Breast epithelium (tissue), 4 donors: ENCODE measurements around the gene SYT14. TPM values are rescaled to one million over a fixed set of nuclear protein-coding genes. Genes with fewer than 3 reads are reported as not detected.
"Not testable (repeated sequence)": the region's sequence is repeated elsewhere in the genome, so short reads cannot be mapped to it uniquely, and the experiment has no call there.

Experiments used
- DNase-seq, 2 donors: peaks; one replicate each; pipeline ENCODE4 v3.0.0-alpha.2; 2019; ENCODE audit warnings: low spot score in 2 of 2
- H3K27ac ChIP-seq, 2 donors: fragments of 200-600 bp; sonication (generic) in 1 of 2; one replicate each; pipeline ENCODE4 v1.5.1; 2016 to 2019; ENCODE audit warnings: mild to moderate bottlenecking in 1 of 2
- H3K27me3 ChIP-seq, 2 donors: fragments of 200-600 bp; sonication (generic) in 1 of 2; one replicate each; pipeline versions ENCODE4 v1.5.1 to v1.6.0; 2017 to 2019; ENCODE audit warnings: control low read depth in 1 of 2, mild to moderate bottlenecking in 1 of 2
- H3K36me3 ChIP-seq: fragments of 200-600 bp; one replicate; pipeline ENCODE4 v1.5.1; 2019
- H3K4me1 ChIP-seq, 2 donors: fragments of 200-600 bp; sonication (generic); one replicate each; pipeline ENCODE4 v1.5.1; 2016 to 2019; ENCODE audit warnings: control low read depth in 1 of 2
- H3K4me3 ChIP-seq, 3 donors: fragments of 200-600 bp; sonication (generic); 1 replicate in 2 of 3; 2 replicates in 1 of 3; pipeline ENCODE4 v1.5.1; 2016 to 2019; ENCODE audit warnings: mild to moderate bottlenecking in 3 of 3, moderate library complexity in 2 of 3
- H3K9me3 ChIP-seq, 2 donors: fragments of 200-600 bp; sonication (generic) in 1 of 2; one replicate each; pipeline ENCODE4 v1.5.1; 2016 to 2019; ENCODE audit warnings: control low read depth in 1 of 2
- POLR2A ChIP-seq: fragments of 450-650 bp; IDR thresholded peaks from one replicate; pipeline ENCODE4 v1.6.1; 2016; ENCODE audit warnings: antibody characterized with exemption, mild to moderate bottlenecking, moderate library complexity
- POLR2AphosphoS5 ChIP-seq, 3 donors: sonication (generic); formaldehyde crosslinking; IDR thresholded peaks; one replicate each; pipeline ENCODE4 v1.6.1; 2017; ENCODE audit warnings: antibody characterized with exemption in 3 of 3
- intact Hi-C: fragments of 100-400 bp; cut with DNase I; formaldehyde crosslinking; loops from one replicate; pipeline ENCODE4 v1.15.1; 2023; ENCODE audit warnings: low total_unique reads
- total RNA-seq, 3 donors: library from RNA; depleted of rRNA; stranded (reverse); fragments of >200 nt; gene quantifications; one replicate each; pipeline ENCODE4 v1.1.0, GENCODE V29; 2016
- TF ChIP-seq, protein P1 (sequence below), 3 donors: fragments of 450-650 bp; IDR thresholded peaks; one replicate each; pipeline ENCODE4 v1.5.1; 2016 to 2017; ENCODE audit warnings: antibody characterized with exemption in 3 of 3, mild to moderate bottlenecking in 3 of 3, moderate library complexity in 3 of 3

Gene SYT14
- total RNA-seq, 3 donors from 2014 or later: 0.73 TPM; not detected in 2

DNA sequence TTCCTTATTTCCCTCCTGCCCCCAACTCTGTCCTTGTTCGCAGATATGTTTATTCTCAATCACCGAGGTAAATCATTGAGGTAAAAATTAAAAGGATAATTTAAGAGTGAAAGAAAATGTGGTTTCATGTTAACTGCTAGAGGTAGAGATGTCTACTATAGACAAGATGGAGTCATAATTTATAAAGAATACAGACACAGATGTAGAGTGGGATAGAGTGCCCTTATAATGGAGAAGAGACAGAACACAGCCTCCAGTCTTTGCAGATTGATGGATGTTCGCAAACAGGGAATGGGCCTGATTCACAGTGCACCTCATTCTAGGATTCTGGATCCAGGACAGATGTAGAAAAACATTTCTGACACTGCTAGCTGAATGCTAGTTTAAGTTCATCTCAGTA, 155.4 kb downstream of the SYT14 start:
- Histone ChIP-seq H3K4me1 (no peaks in the 10 kb centered on the region), H3K27ac (no peak overlapping the region), H3K9me3 (no peaks in the 10 kb centered on the region), H3K36me3 (no peaks in the 10 kb centered on the region), H3K27me3 (peaks cover 0 to 8% of the 10 kb centered on the region in 2 donors), H3K4me3 (no peak overlapping the region)
- TF ChIP-seq, protein P1, sequence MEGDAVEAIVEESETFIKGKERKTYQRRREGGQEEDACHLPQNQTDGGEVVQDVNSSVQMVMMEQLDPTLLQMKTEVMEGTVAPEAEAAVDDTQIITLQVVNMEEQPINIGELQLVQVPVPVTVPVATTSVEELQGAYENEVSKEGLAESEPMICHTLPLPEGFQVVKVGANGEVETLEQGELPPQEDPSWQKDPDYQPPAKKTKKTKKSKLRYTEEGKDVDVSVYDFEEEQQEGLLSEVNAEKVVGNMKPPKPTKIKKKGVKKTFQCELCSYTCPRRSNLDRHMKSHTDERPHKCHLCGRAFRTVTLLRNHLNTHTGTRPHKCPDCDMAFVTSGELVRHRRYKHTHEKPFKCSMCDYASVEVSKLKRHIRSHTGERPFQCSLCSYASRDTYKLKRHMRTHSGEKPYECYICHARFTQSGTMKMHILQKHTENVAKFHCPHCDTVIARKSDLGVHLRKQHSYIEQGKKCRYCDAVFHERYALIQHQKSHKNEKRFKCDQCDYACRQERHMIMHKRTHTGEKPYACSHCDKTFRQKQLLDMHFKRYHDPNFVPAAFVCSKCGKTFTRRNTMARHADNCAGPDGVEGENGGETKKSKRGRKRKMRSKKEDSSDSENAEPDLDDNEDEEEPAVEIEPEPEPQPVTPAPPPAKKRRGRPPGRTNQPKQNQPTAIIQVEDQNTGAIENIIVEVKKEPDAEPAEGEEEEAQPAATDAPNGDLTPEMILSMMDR (IDR thresholded peaks at IDR 0.05): no peak
- TF ChIP-seq POLR2A (no peak), POLR2AphosphoS5 (IDR thresholded peaks at IDR 0.05) (no peak)
- intact Hi-C loops: loop anchor here (10.0 kb wide), 1 partner anchor 741 kb away; no protein-coding TSS in a partner anchor
- DNase-seq: no peak

DNA sequence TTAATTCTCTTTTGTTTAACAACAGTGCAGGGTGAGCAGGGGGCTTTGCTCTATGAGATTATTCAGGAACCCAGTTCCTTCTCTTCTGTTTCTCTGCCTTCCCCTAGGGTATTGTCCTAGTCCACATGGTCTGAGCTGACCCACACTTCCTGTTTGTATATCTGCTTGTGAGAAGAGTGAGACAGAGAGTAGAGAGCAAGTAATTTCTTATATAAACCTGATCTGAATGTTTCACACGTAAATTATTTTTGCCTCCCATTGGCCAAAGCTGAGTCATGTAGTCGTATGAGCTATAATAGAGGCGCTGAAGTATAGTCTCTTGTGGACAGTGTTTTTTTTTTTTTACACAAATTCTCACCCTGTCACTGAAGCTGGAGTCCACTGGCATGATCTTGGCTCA, 160.3 kb downstream of the SYT14 start:
- Histone ChIP-seq H3K27ac (no peak overlapping the region), H3K9me3 (no peaks in the 10 kb centered on the region), H3K4me3 (no peak overlapping the region), H3K27me3 (peaks cover 0 to 8% of the 10 kb centered on the region in 2 donors), H3K4me1 (no peaks in the 10 kb centered on the region), H3K36me3 (no peaks in the 10 kb centered on the region)
- no peak for DNase-seq
- intact Hi-C loops: loop anchor here (10.0 kb wide), 1 partner anchor 736 kb away; no protein-coding TSS in a partner anchor
- TF ChIP-seq, protein P1 (IDR thresholded peaks at IDR 0.05): no peak
- no peak for TF ChIP-seq POLR2AphosphoS5 (IDR thresholded peaks at IDR 0.05)
- no peak for TF ChIP-seq POLR2A

DNA sequence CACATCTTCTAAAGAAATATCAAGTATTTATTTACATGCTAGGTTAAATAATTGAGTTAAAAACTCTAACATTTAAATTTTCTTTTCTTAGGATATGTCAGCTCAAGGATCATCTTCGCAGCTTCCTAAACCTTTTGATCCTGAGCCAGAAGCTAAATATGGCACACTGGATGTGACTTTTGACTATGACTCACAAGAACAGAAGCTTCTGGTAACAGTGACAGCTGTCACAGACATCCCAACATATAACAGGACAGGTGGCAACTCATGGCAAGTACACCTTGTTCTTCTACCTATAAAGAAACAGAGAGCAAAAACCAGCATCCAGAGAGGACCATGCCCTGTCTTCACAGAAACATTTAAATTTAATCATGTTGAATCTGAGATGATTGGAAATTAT, 161.9 kb downstream of the SYT14 start:
- Histone ChIP-seq H3K9me3 (no peaks in the 10 kb centered on the region), H3K4me1 (no peaks in the 10 kb centered on the region), H3K27me3 (peaks cover 0 to 8% of the 10 kb centered on the region in 2 donors), H3K4me3 (no peak overlapping the region), H3K27ac (no peak overlapping the region), H3K36me3 (no peaks in the 10 kb centered on the region)
- intact Hi-C loops: loop anchor here (10.0 kb wide), 1 partner anchor 735 kb away; no protein-coding TSS in a partner anchor
- no peak for DNase-seq
- TF ChIP-seq POLR2AphosphoS5 (IDR thresholded peaks at IDR 0.05): no peak
- TF ChIP-seq, protein P1 (IDR thresholded peaks at IDR 0.05): no peak
- no peak for TF ChIP-seq POLR2A

DNA sequence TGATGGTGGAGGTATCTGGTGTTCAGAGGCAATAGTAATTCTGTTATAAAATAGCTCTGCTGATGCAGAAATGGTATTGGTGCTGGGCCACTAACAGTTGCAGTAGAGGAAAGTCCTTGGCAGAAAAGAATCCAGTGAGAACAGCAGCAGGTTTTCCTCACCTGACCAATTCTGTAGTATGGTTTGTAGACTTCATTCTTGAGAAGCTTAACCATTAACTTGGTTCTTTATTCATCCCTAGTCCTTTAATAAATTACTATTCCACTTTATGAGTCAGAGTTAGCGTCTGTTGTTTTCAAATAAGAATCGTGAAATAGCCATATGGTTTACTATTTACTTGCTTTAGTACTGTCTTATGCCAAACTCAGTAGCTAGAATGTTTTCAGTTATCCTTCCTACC, 166.1 kb downstream of the SYT14 start:
- Histone ChIP-seq H3K9me3 (no peaks in the 10 kb centered on the region), H3K4me3 (no peak overlapping the region), H3K4me1 (no peaks in the 10 kb centered on the region), H3K27ac (no peak overlapping the region), H3K27me3 (no peaks in the 10 kb centered on the region), H3K36me3 (no peaks in the 10 kb centered on the region)
- DNase-seq: no peak
- intact Hi-C loops: no loop called here
- no peak for TF ChIP-seq POLR2A
- TF ChIP-seq, protein P1 (IDR thresholded peaks at IDR 0.05): no peak
- TF ChIP-seq POLR2AphosphoS5 (IDR thresholded peaks at IDR 0.05): no peak

DNA sequence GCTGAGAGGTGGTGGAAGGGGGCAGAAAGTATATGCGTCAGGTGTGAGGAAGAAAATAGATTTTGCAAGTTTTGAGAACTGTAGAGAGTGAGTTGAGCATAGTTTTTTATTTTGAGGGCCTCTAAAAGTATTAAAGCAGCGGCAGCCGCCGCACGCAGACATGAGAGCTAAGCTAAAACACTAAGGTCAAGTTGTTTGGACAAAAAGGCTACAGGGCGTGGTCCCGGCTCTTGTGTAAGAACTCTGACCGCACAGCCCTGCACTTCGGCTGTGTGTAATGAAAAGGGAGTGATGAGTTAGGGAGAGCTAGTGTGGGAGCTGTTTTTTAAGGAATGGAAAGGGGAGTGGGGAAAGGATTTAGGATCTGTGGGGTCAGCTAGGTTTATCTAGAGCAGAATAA, 174.9 kb downstream of the SYT14 start:
- H3K27me3 ChIP-seq, H3K36me3 ChIP-seq, H3K4me1 ChIP-seq, H3K27ac ChIP-seq, intact Hi-C loops, DNase-seq, H3K4me3 ChIP-seq, H3K9me3 ChIP-seq: not testable (repeated sequence)

DNA sequence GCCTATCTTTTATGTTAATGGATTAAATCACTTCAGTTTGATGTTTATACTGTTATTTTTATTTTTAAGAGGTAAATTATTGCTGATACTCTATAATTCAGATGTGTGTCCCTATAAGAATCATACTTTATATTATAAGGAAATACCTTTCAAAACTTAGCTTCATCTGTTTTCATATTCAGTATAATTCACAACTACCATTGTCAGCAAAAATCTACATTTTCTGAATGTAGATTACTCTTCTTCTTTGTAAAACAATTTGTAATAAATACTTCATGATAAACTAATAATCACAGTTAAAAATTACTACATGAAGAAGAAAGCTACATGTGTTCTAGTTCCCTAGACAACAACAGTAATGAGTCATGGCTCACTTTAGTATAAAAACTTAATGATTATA, 179.2 kb downstream of the SYT14 start:
- H3K27ac ChIP-seq: no peak overlapping the region

More for the DNA sequence above, 179.2 kb downstream of the SYT14 start:
- DNase-seq: no peak
- Histone ChIP-seq H3K4me1 (no peaks in the 10 kb centered on the region), H3K27me3 (no peaks in the 10 kb centered on the region), H3K4me3 (no peak overlapping the region), H3K36me3 (no peaks in the 10 kb centered on the region), H3K9me3 (no peaks in the 10 kb centered on the region)
- TF ChIP-seq, protein P1 (IDR thresholded peaks at IDR 0.05): no peak
- TF ChIP-seq POLR2A (no peak), POLR2AphosphoS5 (IDR thresholded peaks at IDR 0.05) (no peak)
- intact Hi-C loops: no loop called here
